Cardiac muscle cell (in vitro differentiated cells and primary cell): ENCODE results near the gene TRABD2B. TPM values are rescaled to one million over a fixed set of nuclear protein-coding genes. Genes with fewer than 3 reads are reported as not detected.

ENCODE experiments used
- DNase-seq, 2 donors: peaks; one replicate each; pipeline versions ENCODE4 v3.0.0 to v3.0.0-alpha.2; 2010 to 2017; ENCODE audit warnings: low read depth in 1 of 2, low spot score in 1 of 2
- H3K27ac ChIP-seq: fragments of 200-600 bp; sonication (generic); 2 replicates; pipeline ENCODE4 v1.5.1; 2016
- H3K27me3 ChIP-seq: fragments of 200-600 bp; sonication (generic); 2 replicates; pipeline ENCODE4 v1.6.0; 2016; ENCODE audit warnings: control low read depth
- H3K36me3 ChIP-seq: fragments of 200-600 bp; sonication (generic); 2 replicates; pipeline ENCODE4 v1.5.1; 2016; ENCODE audit warnings: control low read depth
- H3K4me1 ChIP-seq: fragments of 200-600 bp; sonication (generic); 2 replicates; pipeline ENCODE4 v1.8.1; 2017; ENCODE audit warnings: low read depth, mild to moderate bottlenecking, mixed run types
- H3K4me3 ChIP-seq: fragments of 200-600 bp; sonication (generic); 2 replicates; pipeline ENCODE4 v1.5.1; 2016; ENCODE audit warnings: mild to moderate bottlenecking
- H3K9me3 ChIP-seq: fragments of 200-600 bp; sonication (generic); 2 replicates; pipeline ENCODE4 v1.5.1; 2017; ENCODE audit warnings: low read depth, mild to moderate bottlenecking, control low read depth
- CTCF ChIP-seq: IDR thresholded peaks from 2 replicates; pipeline ENCODE4 v1.5.1; 2012; ENCODE audit warnings: low read depth, mild to moderate bottlenecking, low read length
- polyA plus RNA-seq: library from polyadenylated mRNA; unstranded; fragments of >200 nt; fragmentation: Nextera tagmentation; extraction: Ambion mirVana; gene quantifications from 2 replicates; pipeline ENCODE4 v1.2.1, GENCODE V29; 2016
- total RNA-seq: library from RNA; depleted of rRNA; stranded (reverse); fragments of >200 nt; gene quantifications from 2 replicates; pipeline ENCODE4 v1.2.3, GENCODE V29; 2016

The TRABD2B gene
- total and polyA plus RNA-seq, 2 experiments from 2014 or later = 0.60 to 0.82 TPM

- H3K27ac ChIP-seq = peak overlapping the region; percentile 54
- peaks cover 8% of the 10 kb centered on the region for H3K27me3 ChIP-seq
- H3K36me3 ChIP-seq = no peaks in the 10 kb centered on the region
- H3K9me3 ChIP-seq = no peaks in the 10 kb centered on the region
- peak in 1 of 2 donors; percentile 54 for DNase-seq
- TF ChIP-seq CTCF = no peak
- H3K4me1 ChIP-seq = peaks cover 18% of the 10 kb centered on the region
- H3K4me3 ChIP-seq = no peak overlapping the region
These were observed 98.9 kb downstream of the TRABD2B start for GRCh38 chr1:47898133-47898845.

DNA sequence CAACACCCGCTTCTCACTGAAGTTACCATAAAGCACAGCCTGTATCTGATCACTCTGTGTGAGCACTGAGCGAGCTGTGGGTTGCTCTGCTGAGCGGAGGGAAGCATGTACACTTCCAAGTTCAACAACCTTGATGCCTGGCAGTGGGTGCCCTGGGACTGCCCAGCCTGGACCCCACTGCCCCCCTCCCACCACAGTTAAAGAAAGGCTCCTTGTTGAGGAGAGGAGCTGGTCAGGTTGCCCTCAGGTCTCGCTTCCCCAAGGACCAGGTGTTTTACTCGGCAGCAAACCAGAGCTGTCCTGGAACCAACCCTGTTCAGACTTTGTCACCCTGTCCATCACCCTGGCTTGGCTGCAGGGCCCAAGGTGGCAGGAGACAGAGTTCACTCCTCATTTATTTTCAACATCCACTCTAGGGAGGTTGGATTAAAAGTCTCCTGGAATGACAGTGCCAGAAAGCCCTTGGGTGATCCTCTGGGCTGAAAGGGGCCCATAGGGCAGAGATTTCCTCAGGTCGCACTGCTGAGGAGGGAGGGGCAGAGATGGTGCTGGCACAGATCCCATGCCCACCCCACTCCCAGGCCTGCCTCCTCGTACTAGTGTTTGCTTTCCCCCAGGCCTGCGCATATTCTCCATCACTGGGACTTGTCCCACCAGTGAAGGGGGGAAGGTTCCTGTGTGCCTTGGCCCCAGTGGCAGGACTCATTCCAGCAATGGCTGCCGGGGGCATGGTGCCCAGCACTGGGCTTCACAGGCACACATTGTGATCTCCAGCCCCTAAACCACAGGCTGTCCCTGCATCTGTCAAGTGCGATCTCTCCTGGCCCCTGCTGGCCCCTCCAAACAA is 101.7 kb downstream of the TRABD2B start:
- Histone ChIP-seq H3K27me3 (peaks cover 8% of the 10 kb centered on the region), H3K4me3 (no peak overlapping the region), H3K4me1 (peaks cover 18% of the 10 kb centered on the region), H3K36me3 (no peaks in the 10 kb centered on the region), H3K27ac (no peak overlapping the region), H3K9me3 (no peaks in the 10 kb centered on the region)
- DNase-seq = no peak
- no peak for TF ChIP-seq CTCF

- H3K4me1 ChIP-seq = peaks cover 18% of the 10 kb centered on the region
- TF ChIP-seq CTCF = no peak
- DNase-seq = peak in 1 of 2 donors; percentile 17
- H3K9me3 ChIP-seq = no peaks in the 10 kb centered on the region
- no peaks in the 10 kb centered on the region for H3K36me3 ChIP-seq
- H3K27ac ChIP-seq = no peak overlapping the region
- H3K4me3 ChIP-seq = no peak overlapping the region
- peaks cover 11% of the 10 kb centered on the region for H3K27me3 ChIP-seq
These were observed 102.5 kb downstream of the TRABD2B start for GRCh38 chr1:47894410-47895278.

- H3K9me3 ChIP-seq = no peaks in the 10 kb centered on the region
- no peak for DNase-seq
- peaks cover 12% of the 10 kb centered on the region for H3K27me3 ChIP-seq
- H3K4me1 ChIP-seq = peaks cover 12% of the 10 kb centered on the region
- H3K36me3 ChIP-seq = no peaks in the 10 kb centered on the region
- H3K27ac ChIP-seq = no peak overlapping the region
- no peak overlapping the region for H3K4me3 ChIP-seq
- TF ChIP-seq CTCF = no peak
These were observed 103.8 kb downstream of the TRABD2B start for GRCh38 chr1:47893412-47893811.

GRCh38 chr1:47890779-47891178 is 106.4 kb downstream of the TRABD2B start:
- Histone ChIP-seq H3K27ac (no peak overlapping the region), H3K9me3 (no peaks in the 10 kb centered on the region), H3K36me3 (no peaks in the 10 kb centered on the region), H3K27me3 (peaks cover 14% of the 10 kb centered on the region), H3K4me3 (no peak overlapping the region), H3K4me1 (peaks cover 10% of the 10 kb centered on the region)
- DNase-seq = no peak
- TF ChIP-seq CTCF = no peak
